BJ (cell line): ENCODE results near the gene PPP2R5C. TPM values are rescaled to one million over a fixed set of nuclear protein-coding genes. Genes with fewer than 3 reads are reported as not detected.

ENCODE experiments used
- CTCF ChIA-PET: fragments of 350-600 bp; formaldehyde crosslinking; extraction: SDS; loops from one replicate; lab custom pipeline; 2021; ENCODE audit warnings: antibody characterized with exemption, inconsistent platforms; lab: Yijun Ruan, JAX
- POLR2A ChIA-PET: fragments of 300-600 bp; sonication (Branson Sonifier 250); formaldehyde crosslinking; extraction: SDS; loops from one replicate; lab custom pipeline; 2021; ENCODE audit warnings: antibody characterized with exemption; lab: Charles Lee
- DNase-seq: peaks from one replicate; pipeline ENCODE4 v3.0.0-alpha.2; 2011; ENCODE audit warnings: low read depth
- H3K27me3 ChIP-seq: 2 replicates; pipeline ENCODE4 v1.6.0; 2011; ENCODE audit warnings: low read length; ENCODE audit not compliant: control insufficient read depth, insufficient read depth
- H3K36me3 ChIP-seq: 2 replicates; pipeline ENCODE4 v1.5.1; 2011; ENCODE audit warnings: low read length; ENCODE audit not compliant: control insufficient read depth, insufficient read depth
- H3K4me3 ChIP-seq: 2 replicates; pipeline ENCODE4 v1.5.1; 2011; ENCODE audit warnings: low read depth, mild to moderate bottlenecking, control low read depth, low read length
- CTCF ChIP-seq: IDR thresholded peaks from 2 replicates; pipeline ENCODE4 v1.5.1; 2011; ENCODE audit warnings: low read depth, mild to moderate bottlenecking, control low read depth, inconsistent platforms, low read length, moderate library complexity; ENCODE audit not compliant: insufficient read depth
- polyA plus RNA-seq: library from polyadenylated mRNA; depleted of rRNA; stranded (reverse); fragments of >200 nt; gene quantifications from 2 replicates; pipeline ENCODE4 v1.2.3, GENCODE V29; 2011

PPP2R5C gene
- polyA plus RNA-seq, 1 experiment = 55.8 TPM

- H3K4me3 ChIP-seq = no peak overlapping the region
Measured at GRCh38 chr14:101884934-101885576, 123.5 kb downstream of the PPP2R5C start.

GRCh38 chr14:101887219-101887618 lies 125.7 kb downstream of the PPP2R5C start:
- Histone ChIP-seq H3K36me3 (peaks cover 28% of the 10 kb centered on the region), H3K4me3 (no peak overlapping the region), H3K27me3 (no peaks in the 10 kb centered on the region)
- DNase-seq = no peak
- ChIA-PET POLR2A (no interaction called here), CTCF (interaction anchor here (1.2 to 1.5 kb wide), 2 partner anchors 94 to 116 kb away, joined by 3 to 4 read pairs; no protein-coding TSS in a partner anchor)
- TF ChIP-seq CTCF = no peak

More at GRCh38 chr14:101884934-101885576, 123.5 kb downstream of the PPP2R5C start:
- DNase-seq = no peak
- ChIA-PET POLR2A (no interaction called here), CTCF (no interaction called here)
- H3K27me3 ChIP-seq = no peaks in the 10 kb centered on the region
- peaks cover 24% of the 10 kb centered on the region for H3K36me3 ChIP-seq
- no peak for TF ChIP-seq CTCF

GRCh38 chr14:101888182-101888581 lies 126.7 kb downstream of the PPP2R5C start:
- no peak for TF ChIP-seq CTCF
- Histone ChIP-seq H3K27me3 (no peaks in the 10 kb centered on the region), H3K4me3 (no peak overlapping the region), H3K36me3 (peaks cover 28% of the 10 kb centered on the region)
- ChIA-PET CTCF (interaction anchor here (0.9 kb wide), 1 partner anchor 117 kb away, joined by 5 read pairs; no protein-coding TSS in a partner anchor), POLR2A (no interaction called here)
- DNase-seq = no peak

GRCh38 chr14:101889366-101889765 lies 127.9 kb downstream of the PPP2R5C start:
- DNase-seq = no peak
- ChIA-PET POLR2A (no interaction called here), CTCF (interaction anchor here (0.6 to 1.4 kb wide), 3 partner anchors 118 to 181 kb away, joined by 3 to 7 read pairs (median 5); no protein-coding TSS in a partner anchor)
- H3K4me3 ChIP-seq = no peak overlapping the region
- TF ChIP-seq CTCF = no peak
- H3K27me3 ChIP-seq = no peaks in the 10 kb centered on the region
- peaks cover 20% of the 10 kb centered on the region for H3K36me3 ChIP-seq

GRCh38 chr14:101889898-101890297 lies 128.4 kb downstream of the PPP2R5C start:
- no peaks in the 10 kb centered on the region for H3K27me3 ChIP-seq
- peak; percentile 28; the same call in 1 of the 2 replicates for TF ChIP-seq CTCF
- POLR2A ChIA-PET = no interaction called here
- CTCF ChIA-PET = interaction anchor here (0.6 to 1.4 kb wide), 2 partner anchors 119 to 182 kb away, joined by 3 to 7 read pairs; no protein-coding TSS in a partner anchor
- H3K4me3 ChIP-seq = no peak overlapping the region
- peak; percentile 13 for DNase-seq
- H3K36me3 ChIP-seq = peaks cover 17% of the 10 kb centered on the region
